HG03354 (cell line): Measurements from ENCODE around the gene OR7E24.
"Not testable (repeated sequence)": the region's sequence is repeated elsewhere in the genome, so short reads cannot be mapped to it uniquely, and the experiment has no call there.

Source experiments
- ATAC-seq: cut with Tn5 transposase; IDR thresholded peaks from one replicate; pipeline ENCODE4 v1.9.1; 2021; ENCODE audit warnings: mild to moderate bottlenecking; ENCODE audit not compliant: unreplicated experiment, poor library complexity, severe bottlenecking

Gene OR7E24

DNA sequence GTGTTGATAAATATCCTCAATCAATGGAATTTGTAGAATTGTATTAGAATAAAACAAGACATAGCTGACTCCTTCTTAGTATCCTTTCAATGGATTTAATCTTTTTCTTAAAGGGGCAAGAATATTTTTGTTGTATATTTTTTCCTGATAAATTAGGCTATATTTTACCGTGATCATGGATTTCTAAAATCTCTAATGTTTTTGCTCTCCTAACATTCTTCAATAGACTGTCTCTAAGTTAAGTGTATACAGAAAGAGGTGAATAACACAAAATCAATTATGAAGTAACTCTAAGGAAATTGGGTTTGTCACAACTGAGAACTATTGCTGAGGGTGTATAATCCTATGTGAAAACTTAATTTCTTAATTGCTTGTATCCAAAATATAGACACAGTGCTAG is at the start of gene OR7E24:
TSS of gene OR7E24 (plus strand) at position 301 of the 400 bp plus-strand sequence. CDS start 114 bp downstream, outside the sequence.
- ATAC-seq = no peak

DNA sequence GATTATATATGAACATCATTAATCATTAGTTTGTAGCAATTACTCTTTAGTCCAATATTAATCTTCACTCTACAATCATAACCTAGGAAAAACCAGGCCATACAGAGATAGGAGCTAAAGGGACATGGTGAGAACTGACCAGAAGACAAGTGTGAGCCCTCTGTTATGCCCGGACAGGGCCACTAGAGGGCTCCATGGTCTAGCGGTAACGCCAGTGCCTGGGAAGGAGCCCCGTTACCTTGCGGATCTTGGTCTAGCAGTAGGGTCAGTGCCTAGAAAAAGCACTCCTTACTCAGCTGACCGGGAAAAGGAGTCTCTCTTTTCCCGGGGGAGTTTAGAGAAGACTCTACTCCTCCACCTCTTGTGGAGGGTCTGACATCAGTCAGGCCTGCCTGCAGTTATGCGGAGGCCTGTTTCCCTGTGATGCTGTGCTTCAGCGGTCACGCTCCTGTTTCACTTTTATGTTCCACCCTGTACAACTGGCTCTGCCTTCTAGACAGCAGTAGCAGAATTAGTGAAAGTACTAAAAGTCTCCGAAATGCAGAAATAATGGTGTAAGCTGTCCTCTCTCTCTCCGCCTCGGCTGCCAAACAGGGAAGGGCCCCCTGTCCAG is 45.1 kb upstream of the OR7E24 start:
- no peak for ATAC-seq

GRCh38 chr19:9219489-9219888 is 31.2 kb upstream of the OR7E24 start, which contains the start of gene OR7D4:
TSS of gene OR7D4 (minus strand) at chr19:9219589. CDS start at chr19:9214837, 4,752 bp downstream.
- ATAC-seq = no peak

DNA sequence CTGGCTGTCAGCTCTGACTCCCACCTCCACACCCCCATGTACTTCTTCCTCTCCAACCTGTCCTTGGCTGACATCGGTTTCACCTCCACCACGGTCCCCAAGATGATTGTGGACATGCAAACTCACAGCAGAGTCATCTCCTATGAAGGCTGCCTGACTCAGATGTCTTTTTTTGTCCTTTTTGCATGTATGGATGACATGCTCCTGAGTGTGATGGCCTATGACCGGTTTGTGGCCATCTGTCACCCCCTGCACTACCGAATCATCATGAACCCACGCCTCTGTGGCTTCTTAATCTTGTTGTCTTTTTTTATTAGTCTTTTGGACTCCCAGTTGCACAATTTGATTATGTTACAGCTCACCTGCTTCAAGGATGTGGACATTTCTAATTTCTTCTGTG is 506 bp downstream of the OR7E24 start:
- ATAC-seq = no peak

DNA sequence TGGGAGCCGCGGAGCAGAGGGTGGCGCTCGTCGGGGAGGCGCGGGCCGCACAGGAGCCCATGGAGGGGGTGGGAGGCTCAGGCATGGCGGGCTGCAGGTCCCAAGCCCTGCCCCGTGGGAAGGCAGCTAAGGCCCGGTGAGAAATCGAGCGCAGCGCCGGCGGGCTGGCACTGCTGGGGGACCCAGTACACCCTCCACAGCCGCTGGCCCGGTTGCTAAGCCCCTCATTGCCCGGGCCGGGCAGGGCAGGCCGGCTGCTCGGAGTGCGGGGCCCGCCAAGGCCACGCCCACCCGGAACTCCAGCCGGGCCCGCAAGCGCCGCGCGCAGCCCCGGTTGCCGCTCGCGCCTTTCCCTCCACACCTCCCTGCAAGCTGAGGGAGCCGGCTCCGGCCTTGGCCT is 32.8 kb downstream of the OR7E24 start:
- not testable (repeated sequence) for ATAC-seq

GRCh38 chr19:9289231-9289884 is 38.6 kb downstream of the OR7E24 start:
- no peak for ATAC-seq

GRCh38 chr19:9295411-9295849 is 44.7 kb downstream of the OR7E24 start:
- ATAC-seq = no peak

- ATAC-seq = no peak
Observed at GRCh38 chr19:9296336-9296735, 45.6 kb downstream of the OR7E24 start.
